ENCODE data around the gene PTPRG. TPM values are rescaled to one million over a fixed set of nuclear protein-coding genes. Genes with fewer than 3 reads are reported as not detected.

PTPRG gene
- total RNA-seq, 6 experiments from 2014 or later: 11.7 to 27.8 (median 14.7) TPM

GRCh38 chr3:61832375-61833229, 271.2 kb downstream of the PTPRG start:
- intact Hi-C loops (cut with DNase I): no loop called here
- ATAC-seq: no peak
- H3K27ac ChIP-seq: no peak overlapping the region
- H3K9me3 ChIP-seq: no peaks in the 10 kb centered on the region
- 91% methylated on average over 6 of the region's 6 CpGs for WGBS (ENCODE audit: insufficient coverage, low coverage, low lambda C conversion rate, missing lambda C conversion rate)
- H3K4me3 ChIP-seq: no peak overlapping the region
- no peaks in the 10 kb centered on the region for H3K27me3 ChIP-seq
- TF ChIP-seq POLR2A (IDR thresholded peaks at IDR 0.05): no peak
- no peak for TF ChIP-seq CTCF (IDR thresholded peaks at IDR 0.05)
- H3K36me3 ChIP-seq: no peaks in the 10 kb centered on the region
- no peak for DNase-seq
- H3K4me1 ChIP-seq: peaks cover 0 to 22% (median 0%) of the 10 kb centered on the region in 4 donors

- H3K9me3 ChIP-seq: no peaks in the 10 kb centered on the region
- no peaks in the 10 kb centered on the region for H3K36me3 ChIP-seq
- ATAC-seq: no peak
- H3K4me3 ChIP-seq: no peak overlapping the region
- H3K27me3 ChIP-seq: no peaks in the 10 kb centered on the region
- intact Hi-C loops (cut with DNase I): no loop called here
- no peak for DNase-seq
- peaks cover 0 to 14% (median 0%) of the 10 kb centered on the region in 4 donors for H3K4me1 ChIP-seq
- WGBS (ENCODE audit: insufficient coverage, low coverage, low lambda C conversion rate, missing lambda C conversion rate): 72% methylated on average over 2 of the region's 2 CpGs
- no peak for TF ChIP-seq POLR2A (IDR thresholded peaks at IDR 0.05)
- no peak for TF ChIP-seq CTCF (IDR thresholded peaks at IDR 0.05)
- H3K27ac ChIP-seq: no peak overlapping the region
Measured at GRCh38 chr3:61839256-61839655, 277.9 kb downstream of the PTPRG start.

GRCh38 chr3:61841111-61841845, 279.9 kb downstream of the PTPRG start:
- H3K27me3 ChIP-seq: no peaks in the 10 kb centered on the region
- TF ChIP-seq POLR2A (IDR thresholded peaks at IDR 0.05): no peak
- no peak for TF ChIP-seq CTCF (IDR thresholded peaks at IDR 0.05)
- no peaks in the 10 kb centered on the region for H3K9me3 ChIP-seq
- ATAC-seq: peak; percentile 28 to 62 (median 44)
- H3K4me1 ChIP-seq: peaks cover 0 to 14% (median 0%) of the 10 kb centered on the region in 4 donors
- H3K4me3 ChIP-seq: no peak overlapping the region
- DNase-seq: no peak
- no peaks in the 10 kb centered on the region for H3K36me3 ChIP-seq
- WGBS (ENCODE audit: insufficient coverage, low coverage, low lambda C conversion rate, missing lambda C conversion rate): 49% methylated on average over 10 of the region's 10 CpGs
- H3K27ac ChIP-seq: no peak overlapping the region
- intact Hi-C loops (cut with DNase I): no loop called here

- DNase-seq (no peak), ATAC-seq (peak in 1 of 4 donors; percentile 24)
- WGBS (ENCODE audit: insufficient coverage, low coverage, low lambda C conversion rate, missing lambda C conversion rate): 62% methylated on average over 2 of the region's 2 CpGs
- intact Hi-C loops (cut with DNase I): no loop called here
- peaks cover 0 to 14% (median 0%) of the 10 kb centered on the region in 4 donors for H3K4me1 ChIP-seq
- TF ChIP-seq POLR2A (IDR thresholded peaks at IDR 0.05) (no peak), CTCF (IDR thresholded peaks at IDR 0.05) (no peak)
- H3K9me3 ChIP-seq: no peaks in the 10 kb centered on the region
- no peak overlapping the region for H3K27ac ChIP-seq
- H3K27me3 ChIP-seq: no peaks in the 10 kb centered on the region
- H3K36me3 ChIP-seq: no peaks in the 10 kb centered on the region
- no peak overlapping the region for H3K4me3 ChIP-seq
Measured at GRCh38 chr3:61841988-61842387, 280.6 kb downstream of the PTPRG start.

Measured in right lobe of liver (tissue), 6 donors.